GM18520 (cell line): ENCODE measurements around the gene ELP5.

ENCODE experiments used
- ATAC-seq: cut with Tn5 transposase; IDR thresholded peaks from one replicate; pipeline ENCODE4 v1.9.1; 2021; ENCODE audit not compliant: unreplicated experiment

Gene ELP5

DNA sequence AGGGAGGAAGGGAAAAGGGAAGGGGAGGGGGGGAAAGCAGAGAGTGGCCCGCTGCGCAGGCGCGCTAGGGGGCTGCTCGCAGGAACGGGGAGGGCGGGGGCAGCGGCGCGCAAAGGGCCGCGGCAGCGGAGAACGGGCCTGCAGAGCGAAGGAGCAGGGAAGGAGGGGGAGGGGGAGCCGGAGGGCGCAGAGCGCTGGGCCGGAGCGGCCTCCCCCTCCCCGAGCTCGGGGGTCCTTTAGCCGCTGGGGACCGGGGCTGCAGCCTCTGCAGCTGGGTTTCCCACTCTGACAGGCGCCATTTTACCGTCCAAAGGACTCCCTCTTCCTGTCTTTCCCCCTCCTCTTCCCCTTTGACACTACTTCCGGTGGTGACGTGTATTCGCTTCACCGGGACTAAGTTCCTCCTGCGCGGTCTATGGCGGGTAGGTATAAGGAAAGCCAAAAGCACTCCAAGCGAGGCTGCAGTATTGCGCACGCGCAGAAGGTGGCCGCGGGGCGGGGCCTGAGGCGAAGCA is 297 bp upstream of the ELP5 start, which contains the start of gene CTDNEP1:
Gene CTDNEP1, minus strand, starts transcription at position 74 of the 515 bp plus-strand sequence. CDS start 438 bp downstream, outside the sequence.
- peak; percentile 85 for ATAC-seq

- no peak for ATAC-seq
Observed at GRCh38 chr17:7253082-7253481, 1.1 kb downstream of the ELP5 start.

GRCh38 chr17:7254511-7254910 is 2.5 kb downstream of the ELP5 start:
- no peak for ATAC-seq

DNA sequence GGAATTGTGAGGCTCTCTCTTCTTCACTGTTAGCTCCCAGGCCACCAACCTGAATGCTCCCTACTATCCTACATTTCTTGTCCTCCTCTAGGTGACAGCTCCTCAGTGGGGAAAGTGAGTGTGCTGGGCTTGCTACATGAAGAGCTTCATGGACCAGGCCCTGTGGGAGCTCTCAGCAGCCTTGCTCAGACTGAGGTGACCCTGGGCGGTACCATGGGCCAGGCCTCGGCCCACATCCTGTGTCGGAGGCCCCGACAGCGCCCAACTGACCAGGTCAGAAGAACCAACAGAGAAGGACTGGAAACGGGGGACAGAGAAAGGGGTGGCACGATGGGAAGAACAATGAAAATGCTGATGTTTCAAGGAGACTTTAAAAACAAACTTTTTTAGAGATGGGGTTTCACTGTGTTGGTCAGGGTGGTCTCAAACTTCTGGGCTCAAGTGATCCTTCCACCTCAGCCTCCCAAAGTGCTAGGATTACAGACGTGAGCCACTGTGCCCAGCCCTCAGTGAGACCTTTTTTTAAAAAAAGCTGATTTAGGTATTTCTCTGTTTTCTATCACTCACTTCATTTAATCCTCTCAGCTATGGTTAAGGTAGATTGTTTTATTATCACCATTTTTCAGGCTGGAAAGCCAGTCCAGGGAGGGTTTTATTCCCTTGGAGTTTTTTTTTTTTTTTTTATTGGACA is 4.9 kb downstream of the ELP5 start:
- ATAC-seq, result no peak

DNA sequence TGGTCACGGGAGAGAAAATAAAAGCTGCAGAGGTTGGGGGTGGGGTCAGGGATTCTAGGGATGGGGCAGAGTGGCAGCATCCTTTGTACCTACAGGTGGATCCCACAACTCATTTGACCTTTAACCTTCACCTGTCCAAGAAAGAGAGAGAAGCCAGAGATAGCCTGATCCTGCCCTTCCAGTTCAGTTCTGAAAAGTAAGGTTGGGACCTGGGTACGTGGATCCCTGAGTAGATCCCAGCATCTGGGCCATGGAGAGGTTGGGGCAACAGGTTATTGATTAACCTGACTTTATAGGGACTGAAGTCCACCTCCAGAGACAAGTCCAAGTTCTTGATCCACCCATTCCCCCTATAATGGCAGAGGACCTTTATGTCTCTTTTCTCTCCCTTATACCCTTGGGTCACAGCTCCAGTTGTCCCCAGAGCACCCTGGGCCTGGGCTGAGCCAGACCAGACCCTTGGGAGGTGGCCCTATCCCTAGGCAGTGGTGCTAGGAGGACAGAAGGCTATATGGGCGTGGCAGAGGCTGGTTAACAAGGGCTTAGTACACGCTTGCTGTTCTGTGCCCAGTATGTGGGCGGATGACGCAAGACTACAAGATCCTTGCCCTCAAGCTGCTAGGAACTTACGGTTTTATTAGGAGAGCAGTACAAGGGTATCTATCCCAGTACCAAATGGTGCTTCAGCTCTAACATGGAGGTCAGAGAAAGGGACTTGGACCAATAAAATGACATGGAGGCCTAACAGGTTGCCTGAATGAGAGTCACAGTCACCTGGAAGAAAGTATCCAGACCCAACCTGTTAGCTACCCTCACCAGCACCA is 6.9 kb downstream of the ELP5 start:
- no peak for ATAC-seq

GRCh38 chr17:7259555-7259889 is 7.5 kb downstream of the ELP5 start:
- ATAC-seq, result no peak

DNA sequence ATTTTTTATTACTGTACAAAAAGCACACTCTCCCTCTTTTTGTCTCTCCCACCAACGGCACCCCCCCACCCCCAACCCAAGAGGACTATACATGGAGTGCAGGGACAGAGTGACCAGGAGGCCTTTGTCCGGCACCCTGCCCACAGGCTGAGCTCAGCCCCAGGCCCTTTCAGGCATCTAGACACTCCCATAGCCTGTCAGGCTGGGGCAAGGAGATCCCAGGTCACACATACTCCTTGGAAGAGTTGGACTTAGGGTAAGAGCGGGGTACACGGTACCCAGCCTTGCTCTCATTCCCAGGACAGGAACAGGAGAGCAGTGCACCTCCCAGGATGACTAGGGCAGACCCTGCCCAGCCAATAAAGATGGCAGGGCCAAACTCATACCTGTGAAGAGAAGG is 8.1 kb downstream of the ELP5 start:
- ATAC-seq, result no peak

DNA sequence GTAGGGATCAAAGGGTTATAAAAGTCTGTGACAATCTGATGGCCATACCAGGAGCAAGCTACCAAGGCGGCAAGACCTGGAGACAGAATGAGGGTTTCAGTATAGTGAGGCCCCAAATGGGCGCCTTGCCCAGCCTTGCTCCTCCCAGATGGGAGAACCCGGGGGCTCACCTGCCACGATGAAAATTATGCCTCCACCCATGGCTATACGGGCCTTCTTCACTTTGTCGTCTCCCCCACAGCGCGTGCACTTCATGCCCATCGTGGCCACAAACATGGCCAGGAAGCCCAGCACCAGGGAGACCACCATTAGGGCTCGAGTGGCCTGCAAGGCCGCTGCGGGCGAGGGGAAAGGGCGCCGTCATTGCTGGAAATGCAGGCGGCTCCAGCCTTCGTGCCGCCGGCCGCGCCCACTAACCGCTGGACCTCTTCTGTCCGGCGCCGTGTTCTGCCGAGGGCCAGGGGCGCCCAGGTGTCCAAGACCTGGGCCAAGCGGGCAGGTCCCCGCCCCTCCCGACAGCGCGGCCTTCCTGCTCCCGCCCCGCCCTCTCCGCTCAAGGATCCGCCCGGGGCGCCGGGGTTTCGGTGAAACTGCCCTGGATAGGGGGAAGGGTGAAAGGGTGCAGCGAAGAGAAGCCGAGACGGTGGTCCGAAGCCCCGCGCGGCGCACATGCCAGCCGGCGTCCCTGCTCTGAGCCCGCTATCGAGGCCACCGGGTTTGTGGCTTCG is 8.8 kb downstream of the ELP5 start:
- ATAC-seq, result no peak

DNA sequence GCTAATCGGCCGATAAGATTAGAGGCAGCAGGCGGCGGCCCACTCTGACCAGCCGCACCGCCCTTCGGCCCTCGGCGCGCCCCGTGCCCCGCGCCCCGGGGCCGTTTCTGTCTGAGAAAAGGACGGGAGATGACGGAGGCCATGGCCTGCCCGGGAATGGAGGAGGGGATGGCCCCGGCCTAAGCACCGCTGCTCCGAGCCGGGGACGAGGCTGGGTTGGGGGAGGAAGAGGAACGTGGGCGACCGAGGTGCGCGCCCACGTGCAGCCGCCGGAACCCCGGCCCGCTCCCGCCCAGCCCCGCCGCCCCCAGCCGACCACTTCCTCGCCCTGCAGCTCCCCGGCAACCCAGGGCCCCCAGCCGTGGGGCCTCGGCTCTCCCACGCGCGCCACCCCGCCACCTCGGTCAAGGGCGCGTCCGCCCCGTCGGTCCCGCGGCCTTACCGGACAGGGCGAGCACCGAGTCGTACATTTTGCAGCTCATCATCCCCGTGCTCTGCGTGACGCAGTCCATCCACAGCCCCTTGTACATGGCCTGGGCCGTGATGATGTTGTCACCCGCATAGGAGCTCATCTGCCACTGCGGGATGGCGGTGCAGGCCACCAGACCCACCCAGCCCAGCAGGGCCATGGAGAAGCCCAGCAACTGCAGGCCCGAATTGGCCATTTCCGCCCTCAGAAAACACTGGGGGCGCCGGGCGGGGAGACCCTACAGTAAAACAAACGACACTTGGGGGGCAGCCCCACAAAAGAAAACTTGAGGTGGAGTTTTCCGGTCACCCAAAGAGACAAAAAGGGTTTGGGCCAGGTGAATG is 9.6 kb downstream of the ELP5 start:
- ATAC-seq, result no peak

GRCh38 chr17:7262192-7262934 is 10.3 kb downstream of the ELP5 start, which contains the start of gene CLDN7:
TSS of gene CLDN7 (minus strand) at chr17:7262478. CDS start at chr17:7262043, 435 bp downstream.
- ATAC-seq, result no peak

DNA sequence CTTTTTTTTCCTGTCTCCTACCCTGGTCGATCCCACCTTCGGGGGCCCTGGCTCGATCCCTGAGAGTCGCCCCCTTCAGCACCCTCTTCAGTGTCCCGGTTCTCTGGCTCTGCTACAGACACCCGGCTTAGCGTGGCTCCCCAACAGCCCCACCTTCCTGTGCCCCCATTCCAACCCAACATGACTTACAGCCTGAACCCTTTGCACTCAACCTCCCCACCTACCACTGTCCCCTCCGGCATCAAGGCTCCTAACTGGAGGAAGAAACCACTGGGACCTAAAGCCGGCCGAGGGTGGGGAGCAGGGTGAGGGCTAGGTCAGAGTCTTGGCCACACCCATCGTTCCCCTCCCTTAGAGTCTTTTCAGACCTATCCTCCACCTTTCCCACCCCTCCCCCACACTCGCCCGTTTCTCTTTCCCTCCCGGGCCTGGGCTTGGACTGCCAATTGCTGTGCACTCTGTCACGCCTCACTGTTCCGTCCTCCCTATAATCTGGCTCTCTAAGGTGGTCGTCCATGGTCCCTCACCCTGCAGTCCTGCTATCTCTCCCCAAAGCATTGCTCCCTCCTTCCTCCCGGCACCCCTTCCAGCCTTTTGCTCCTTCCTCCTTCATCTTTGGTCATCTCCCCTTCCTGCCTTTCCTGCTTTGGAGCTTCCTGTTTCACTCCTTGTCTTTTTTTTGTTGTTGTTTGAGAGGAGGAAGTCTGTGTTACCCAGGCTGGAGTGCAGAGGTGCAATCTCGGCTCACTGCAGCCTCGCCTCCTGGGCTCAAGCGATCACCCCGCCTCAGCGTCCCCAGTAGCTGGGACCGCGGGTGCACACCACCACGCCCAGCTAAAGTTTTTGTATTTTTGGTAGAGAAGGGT is 11.2 kb downstream of the ELP5 start:
- no peak for ATAC-seq

- no peak for ATAC-seq
Observed at GRCh38 chr17:7263801-7264078, 11.7 kb downstream of the ELP5 start.

DNA sequence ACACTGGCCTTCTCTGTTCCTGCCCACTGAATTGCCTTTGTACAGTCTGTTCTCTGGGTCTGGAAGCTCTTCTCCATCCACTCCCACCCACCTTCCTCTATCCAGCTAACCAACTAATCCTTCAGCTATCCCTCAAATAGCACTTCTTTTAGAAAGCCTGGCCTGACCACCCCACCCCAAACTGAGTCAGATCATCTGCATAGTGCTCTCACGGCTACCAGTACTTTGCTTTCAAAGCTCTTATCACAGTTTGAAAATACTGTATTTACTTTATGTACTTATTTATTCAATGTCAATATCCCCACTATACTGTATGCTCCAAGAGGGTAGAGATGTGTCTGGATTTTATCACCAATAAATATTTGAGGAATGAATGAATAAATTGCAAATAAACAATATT is 14.8 kb downstream of the ELP5 start:
- ATAC-seq, result no peak

GRCh38 chr17:7279448-7279847 is 27.4 kb downstream of the ELP5 start:
- ATAC-seq, result no peak

DNA sequence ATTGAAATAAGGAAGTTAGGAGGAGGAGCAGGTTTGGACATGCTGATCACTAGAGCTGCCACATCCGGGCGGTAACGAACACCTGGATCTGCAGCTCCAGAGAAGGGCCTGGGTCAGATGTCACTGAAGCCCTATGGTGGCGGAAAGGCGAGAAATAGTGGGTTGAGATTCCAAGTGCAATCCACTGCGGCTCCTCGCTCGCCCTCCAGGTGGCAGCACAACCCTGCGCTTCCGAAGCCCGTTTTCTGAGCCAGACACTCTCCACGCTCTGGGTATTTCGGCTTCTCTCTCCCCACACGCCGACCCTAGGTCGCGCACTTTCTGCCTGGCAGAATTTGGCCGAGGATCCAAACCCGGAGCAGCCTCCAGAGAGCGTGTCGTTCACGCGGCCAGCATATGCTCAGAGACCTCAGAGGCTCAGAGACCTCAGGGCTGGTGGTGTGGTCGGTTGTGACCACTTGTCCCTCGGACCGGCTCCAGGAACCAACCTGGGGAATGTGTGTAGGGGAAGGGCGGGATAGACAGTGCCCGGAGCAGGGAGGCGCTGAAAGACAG is 28.6 kb downstream of the ELP5 start:
- ATAC-seq, result peak; percentile 50

DNA sequence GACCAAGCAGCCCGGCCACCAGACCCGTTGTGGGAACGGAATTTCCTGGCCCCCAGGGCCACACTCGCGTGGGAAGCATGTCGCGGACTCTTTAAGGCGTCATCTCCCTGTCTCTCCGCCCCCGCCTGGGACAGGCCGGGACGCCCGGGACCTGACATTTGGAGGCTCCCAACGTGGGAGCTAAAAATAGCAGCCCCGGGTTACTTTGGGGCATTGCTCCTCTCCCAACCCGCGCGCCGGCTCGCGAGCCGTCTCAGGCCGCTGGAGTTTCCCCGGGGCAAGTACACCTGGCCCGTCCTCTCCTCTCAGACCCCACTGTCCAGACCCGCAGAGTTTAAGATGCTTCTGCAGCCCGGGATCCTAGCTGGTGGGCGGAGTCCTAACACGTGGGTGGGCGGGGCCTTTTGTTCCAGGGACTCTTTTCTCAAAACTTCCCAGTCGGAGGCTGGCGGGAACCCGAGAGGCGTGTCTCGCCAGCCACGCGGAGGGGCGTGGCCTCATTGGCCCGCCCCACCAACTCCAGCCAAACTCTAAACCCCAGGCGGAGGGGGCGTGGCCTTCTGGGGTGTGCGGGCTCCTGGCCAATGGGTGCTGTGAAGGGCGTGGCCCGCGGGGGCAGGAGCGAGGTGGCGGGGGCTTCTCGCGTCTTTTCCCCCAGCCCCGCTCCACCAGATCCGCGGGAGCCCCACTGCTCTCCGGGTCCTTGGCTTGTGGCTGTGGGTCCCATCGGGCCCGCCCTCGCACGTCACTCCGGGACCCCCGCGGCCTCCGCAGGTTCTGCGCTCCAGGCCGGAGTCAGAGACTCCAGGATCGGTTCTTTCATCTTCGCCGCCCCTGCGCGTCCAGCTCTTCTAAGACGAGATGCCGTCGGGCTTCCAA is 29.3 kb downstream of the ELP5 start, which contains the start of gene SLC2A4:
Gene SLC2A4, plus strand, starts transcription at position 645 of the 879 bp plus-strand sequence. Its CDS starts 217 bp downstream, at position 862.
- ATAC-seq, result no peak

DNA sequence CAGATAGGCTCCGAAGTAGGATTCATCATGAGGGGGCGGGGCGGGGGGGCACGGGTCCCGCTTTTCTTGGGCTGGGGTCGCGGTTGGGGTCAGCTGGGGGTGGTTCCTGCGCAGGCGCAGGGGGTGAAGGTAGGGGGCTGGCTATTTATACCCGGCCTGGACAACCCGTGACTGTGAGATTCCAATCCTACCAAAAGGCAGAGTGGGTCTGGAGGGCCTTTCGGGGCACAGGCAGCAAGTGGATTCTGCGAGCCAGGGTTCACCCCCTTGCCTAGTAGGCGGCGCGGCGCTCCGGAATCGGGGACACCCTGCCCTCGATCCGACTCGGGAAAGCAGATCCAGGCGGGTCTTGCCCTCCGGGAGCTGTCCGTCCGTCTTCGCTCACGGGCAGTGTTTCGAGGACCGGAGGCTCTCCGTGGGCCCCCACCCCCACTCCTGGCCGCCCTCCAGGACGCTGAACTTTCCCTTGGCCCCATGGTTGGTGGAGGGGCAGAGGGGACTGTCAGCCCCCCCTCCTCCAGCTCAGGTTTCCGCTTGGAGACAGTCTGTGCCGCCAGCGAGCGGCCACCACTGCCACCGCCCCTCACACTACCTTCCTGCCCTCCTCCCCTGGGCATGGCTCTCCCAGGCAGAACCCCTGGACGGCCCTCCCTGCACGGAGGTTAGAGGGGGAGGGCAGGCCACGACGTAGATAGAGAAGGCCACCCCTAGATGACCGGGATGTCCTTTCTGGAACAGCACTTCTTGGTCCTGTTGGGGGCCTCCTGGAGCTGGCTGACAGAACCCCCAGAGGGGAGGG is 30.1 kb downstream of the ELP5 start:
- no peak for ATAC-seq
